RWPE1 (cell line): ENCODE results near the gene CD300LG.
"Not testable (repeated sequence)": the region's sequence is repeated elsewhere in the genome, so short reads cannot be mapped to it uniquely, and the experiment has no call there.

Experiments used
- CTCF ChIA-PET: fragments of 350-600 bp; sonication (Branson Sonifier 250); formaldehyde crosslinking; extraction: SDS; loops from one replicate; lab custom pipeline; 2021; lab: Yijun Ruan, JAX
- POLR2A ChIA-PET: fragments of 400-600 bp; formaldehyde crosslinking; extraction: SDS; loops from one replicate; lab custom pipeline; 2020; ENCODE audit warnings: antibody characterized with exemption; ENCODE audit not compliant: low non-redundant PET; lab: Yijun Ruan, JAX
- DNase-seq: peaks from one replicate; pipeline ENCODE4 v3.0.0; 2012; ENCODE audit warnings: low spot score
- H3K27ac ChIP-seq: fragments of 450-650 bp; 2 replicates; pipeline ENCODE4 v1.5.1; 2017
- TF ChIP-seq, protein P1 (sequence below): fragments of 450-650 bp; conservative IDR thresholded peaks from 2 replicates; pipeline ENCODE4 v1.5.1; 2017; ENCODE audit warnings: low read depth, mild to moderate bottlenecking

CD300LG gene

DNA sequence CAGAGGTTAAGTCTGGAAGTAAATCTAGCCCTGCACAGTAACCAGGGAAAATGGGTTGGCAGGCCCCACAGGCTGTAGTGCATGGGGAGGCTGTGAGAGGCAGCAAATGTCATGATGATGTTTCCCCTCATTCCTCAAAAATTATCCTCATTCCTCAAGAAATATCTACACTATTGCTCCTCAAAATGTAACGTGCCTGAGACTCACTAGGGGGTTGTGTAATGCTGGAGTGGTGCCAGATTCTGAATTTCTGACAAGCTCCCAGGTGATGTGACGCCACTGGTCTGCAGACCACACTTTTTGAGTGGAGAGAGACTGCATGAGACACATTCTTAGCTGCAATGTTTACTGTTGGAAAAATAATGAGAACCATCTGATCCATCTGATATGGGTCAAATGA is 12.9 kb upstream of the CD300LG start:
- ChIA-PET POLR2A (no interaction called here), CTCF (no interaction called here)
- TF ChIP-seq, protein P1, sequence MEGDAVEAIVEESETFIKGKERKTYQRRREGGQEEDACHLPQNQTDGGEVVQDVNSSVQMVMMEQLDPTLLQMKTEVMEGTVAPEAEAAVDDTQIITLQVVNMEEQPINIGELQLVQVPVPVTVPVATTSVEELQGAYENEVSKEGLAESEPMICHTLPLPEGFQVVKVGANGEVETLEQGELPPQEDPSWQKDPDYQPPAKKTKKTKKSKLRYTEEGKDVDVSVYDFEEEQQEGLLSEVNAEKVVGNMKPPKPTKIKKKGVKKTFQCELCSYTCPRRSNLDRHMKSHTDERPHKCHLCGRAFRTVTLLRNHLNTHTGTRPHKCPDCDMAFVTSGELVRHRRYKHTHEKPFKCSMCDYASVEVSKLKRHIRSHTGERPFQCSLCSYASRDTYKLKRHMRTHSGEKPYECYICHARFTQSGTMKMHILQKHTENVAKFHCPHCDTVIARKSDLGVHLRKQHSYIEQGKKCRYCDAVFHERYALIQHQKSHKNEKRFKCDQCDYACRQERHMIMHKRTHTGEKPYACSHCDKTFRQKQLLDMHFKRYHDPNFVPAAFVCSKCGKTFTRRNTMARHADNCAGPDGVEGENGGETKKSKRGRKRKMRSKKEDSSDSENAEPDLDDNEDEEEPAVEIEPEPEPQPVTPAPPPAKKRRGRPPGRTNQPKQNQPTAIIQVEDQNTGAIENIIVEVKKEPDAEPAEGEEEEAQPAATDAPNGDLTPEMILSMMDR, result no peak
- no peak for DNase-seq
- H3K27ac ChIP-seq, result no peak overlapping the region

DNA sequence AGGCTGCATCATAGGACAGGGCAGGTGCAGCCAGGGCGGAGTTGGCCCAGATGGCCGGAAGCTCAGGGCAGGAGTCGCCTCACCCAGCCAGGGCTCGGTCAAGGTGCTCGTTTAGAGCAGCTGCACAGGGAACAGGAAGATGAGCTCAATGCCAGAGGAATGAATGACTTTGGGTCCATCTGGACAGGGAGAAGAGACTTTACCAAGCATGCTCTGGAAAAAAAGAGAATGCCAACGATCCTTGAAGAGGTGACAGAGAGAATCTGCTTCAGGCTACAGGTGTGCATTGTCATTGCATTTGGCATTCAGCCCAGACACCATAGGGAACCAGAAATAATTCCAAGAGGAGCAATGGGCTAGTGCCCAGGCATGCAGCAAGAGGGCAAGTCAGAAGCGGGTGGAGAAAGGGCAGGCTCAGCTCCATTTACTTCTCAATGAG is 7.3 kb upstream of the CD300LG start:
- ChIA-PET CTCF (no interaction called here), POLR2A (interaction anchor here (0.5 kb wide), 1 partner anchor 184 kb away, joined by 3 read pairs; no protein-coding TSS in a partner anchor)
- TF ChIP-seq, protein P1, result no peak
- DNase-seq, result peak; percentile 20
- H3K27ac ChIP-seq, result peak overlapping the region; percentile 66

DNA sequence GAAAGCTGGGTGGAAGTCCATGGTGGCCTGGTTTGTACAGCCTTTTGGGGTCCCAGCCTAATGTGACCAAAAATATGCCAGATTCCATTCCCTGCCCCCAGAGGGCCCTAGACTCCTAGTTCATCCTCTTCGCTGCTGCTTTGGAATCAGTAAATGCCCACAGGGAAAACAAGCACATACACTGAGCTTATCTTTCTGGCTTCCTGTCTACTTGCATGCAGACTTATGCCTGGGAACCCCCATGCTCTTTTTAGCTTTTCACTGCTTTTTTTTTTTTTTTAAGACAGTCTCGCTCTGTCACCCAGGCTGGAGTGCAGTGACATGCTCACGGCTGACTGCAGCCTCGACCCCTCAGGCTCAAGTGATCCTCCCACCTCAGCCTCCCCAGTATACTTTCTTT is 6.2 kb upstream of the CD300LG start:
- H3K27ac ChIP-seq, result no peak overlapping the region
- ChIA-PET POLR2A (no interaction called here), CTCF (interaction anchor here (0.6 to 1.1 kb wide), 3 partner anchors 154 to 692 kb away, joined by 3 to 6 read pairs (median 3); no protein-coding TSS in a partner anchor)
- TF ChIP-seq, protein P1, result no peak
- DNase-seq, result no peak

DNA sequence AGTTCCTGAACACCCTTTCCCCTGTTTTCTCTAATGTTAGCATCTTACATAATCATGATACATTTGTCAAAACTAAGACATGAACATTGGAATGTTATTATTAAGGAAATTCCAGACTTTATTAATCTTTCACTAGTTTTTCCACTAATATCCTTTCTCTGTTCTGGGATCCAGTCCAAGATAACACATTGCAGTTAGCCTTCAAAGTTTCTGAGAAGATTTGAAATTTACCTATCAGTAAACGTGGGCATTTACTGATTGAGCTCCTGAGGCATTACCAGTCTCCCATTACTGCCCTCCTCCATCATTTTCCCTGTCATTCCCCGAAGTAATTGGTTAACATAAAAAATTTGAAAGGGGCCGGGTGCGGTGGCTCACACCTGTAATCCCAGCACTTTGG is 5.7 kb upstream of the CD300LG start:
- TF ChIP-seq, protein P1, result no peak
- ChIA-PET POLR2A (no interaction called here), CTCF (interaction anchor here (1.1 kb wide), 1 partner anchor 153 kb away, joined by 3 read pairs; no protein-coding TSS in a partner anchor)
- H3K27ac ChIP-seq, result no peak overlapping the region
- no peak for DNase-seq

GRCh38 chr17:43842091-43842974 is 4.6 kb upstream of the CD300LG start:
- POLR2A ChIA-PET, result interaction anchor here (0.8 kb wide), 1 partner anchor 79 kb away, joined by 5 read pairs; no protein-coding TSS in a partner anchor
- CTCF ChIA-PET, result interaction anchor here (0.6 to 0.7 kb wide), 2 partner anchors 28 to 77 kb away, joined by 5 read pairs; no protein-coding TSS in a partner anchor
- H3K27ac ChIP-seq, DNase-seq: not testable (repeated sequence)

GRCh38 chr17:43842975-43843325 is 4.0 kb upstream of the CD300LG start:
- H3K27ac ChIP-seq, result no peak overlapping the region
- CTCF ChIA-PET, result interaction anchor here (0.7 kb wide), 1 partner anchor 312 kb away, joined by 3 read pairs; no protein-coding TSS in a partner anchor
- no peak for DNase-seq
- TF ChIP-seq, protein P1, result no peak
- POLR2A ChIA-PET, result interaction anchor here (0.8 kb wide), 1 partner anchor 80 kb away, joined by 5 read pairs; no protein-coding TSS in a partner anchor
